ENCODE results near the gene MPC1.
"Not testable (repeated sequence)": the region's sequence is repeated elsewhere in the genome, so short reads cannot be mapped to it uniquely, and the experiment has no call there.

Gene MPC1

GRCh38 chr6:166379103-166379586 is 3.6 kb downstream of the MPC1 start:
- no peak for DNase-seq

DNA sequence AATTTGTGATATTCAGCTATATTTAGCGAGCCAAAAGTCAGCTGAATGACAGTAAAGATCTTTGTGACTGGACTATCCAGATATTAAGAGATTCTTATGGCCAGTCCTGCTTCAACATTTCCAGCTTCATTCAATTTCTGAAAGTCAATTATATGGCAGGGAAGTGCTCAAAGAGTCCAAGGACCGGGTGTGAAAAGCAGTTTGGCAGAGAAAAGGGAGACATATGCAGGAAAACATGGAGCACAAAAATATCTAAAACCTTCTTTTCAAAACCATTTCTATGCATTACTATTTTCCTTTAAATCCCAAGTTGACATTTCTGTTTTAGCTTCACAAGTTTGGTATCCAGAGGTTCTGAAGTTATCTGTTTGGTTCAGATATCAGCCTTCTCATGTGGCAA is 5.0 kb downstream of the MPC1 start:
- no peak for DNase-seq

DNA sequence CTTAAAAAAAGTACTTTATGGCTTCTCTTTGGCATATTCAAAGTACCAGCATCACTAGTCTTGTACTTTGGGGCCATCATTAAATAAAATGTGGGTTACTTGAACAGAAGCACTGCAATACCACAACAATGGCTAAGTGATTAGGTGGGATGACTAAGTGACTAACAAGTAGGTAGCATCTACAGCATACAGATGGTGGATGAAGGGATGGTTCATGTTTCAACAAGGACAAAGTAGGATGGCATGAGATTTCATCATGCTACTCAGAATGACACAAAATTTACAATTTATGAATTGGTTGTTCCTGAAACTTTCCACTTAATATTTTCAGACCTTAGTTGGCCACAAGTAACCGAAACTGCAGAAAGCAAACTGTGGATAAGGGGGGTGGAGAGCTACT is 7.7 kb downstream of the MPC1 start:
- no peak for DNase-seq

DNA sequence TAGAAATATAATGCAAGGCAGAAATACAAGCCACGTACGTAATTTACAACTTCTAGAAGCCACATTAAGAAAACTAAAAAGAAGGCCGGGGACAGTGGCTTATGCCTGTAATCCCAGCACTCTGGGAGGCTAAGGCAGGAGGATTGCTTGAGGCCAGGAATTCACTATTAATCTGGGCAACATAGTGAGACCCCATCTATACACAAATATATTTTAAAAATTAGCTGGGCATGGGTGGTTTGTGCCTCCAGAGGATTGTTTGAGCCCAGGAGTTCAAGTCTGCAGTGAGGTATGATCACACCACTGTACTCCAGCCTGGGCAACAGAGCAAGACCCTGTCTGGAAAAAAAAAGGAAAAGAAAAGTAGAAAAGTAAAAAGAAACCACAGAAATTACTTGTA is 12.3 kb downstream of the MPC1 start:
- DNase-seq = no peak

DNA sequence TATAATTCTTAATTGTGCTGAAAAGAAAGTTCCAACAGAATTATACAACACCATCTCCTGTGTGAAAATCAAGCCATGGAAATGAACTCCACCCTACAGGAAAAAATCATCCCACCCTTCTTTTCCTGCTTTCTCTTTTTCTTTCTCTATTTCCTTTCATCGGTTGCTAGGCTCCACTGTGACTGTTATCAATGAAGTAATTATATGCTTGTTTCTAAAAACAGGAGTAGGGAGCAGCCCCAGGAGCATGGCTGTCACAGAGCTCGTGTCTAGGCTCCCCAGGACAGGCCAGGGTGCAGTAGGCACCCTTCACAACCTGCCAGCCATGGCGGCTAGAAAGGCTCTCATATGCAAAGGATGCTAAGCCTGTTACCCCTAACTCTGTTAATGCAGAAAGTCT is 13.0 kb downstream of the MPC1 start:
- DNase-seq = no peak

DNA sequence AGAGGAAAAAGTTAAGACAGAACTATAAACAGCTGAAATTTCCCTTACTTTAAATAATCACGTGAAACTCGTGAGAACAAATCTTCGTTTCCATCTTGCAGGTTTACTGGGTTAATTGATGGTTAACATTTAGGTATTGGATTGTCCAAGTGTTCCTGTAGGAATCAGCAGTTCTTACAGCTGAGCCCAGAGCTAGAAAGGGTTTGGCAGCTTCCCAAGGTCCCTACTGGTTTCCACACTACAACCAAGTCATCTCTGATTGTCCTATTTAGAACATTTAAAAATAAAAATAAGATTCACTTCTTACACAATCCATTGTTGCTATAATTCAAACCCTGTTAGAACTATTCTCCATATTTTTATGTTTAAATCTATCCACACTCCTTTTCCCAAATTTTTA is 15.8 kb downstream of the MPC1 start:
- no peak for DNase-seq

GRCh38 chr6:166365806-166366205 is 16.9 kb downstream of the MPC1 start:
- no peak for DNase-seq

DNA sequence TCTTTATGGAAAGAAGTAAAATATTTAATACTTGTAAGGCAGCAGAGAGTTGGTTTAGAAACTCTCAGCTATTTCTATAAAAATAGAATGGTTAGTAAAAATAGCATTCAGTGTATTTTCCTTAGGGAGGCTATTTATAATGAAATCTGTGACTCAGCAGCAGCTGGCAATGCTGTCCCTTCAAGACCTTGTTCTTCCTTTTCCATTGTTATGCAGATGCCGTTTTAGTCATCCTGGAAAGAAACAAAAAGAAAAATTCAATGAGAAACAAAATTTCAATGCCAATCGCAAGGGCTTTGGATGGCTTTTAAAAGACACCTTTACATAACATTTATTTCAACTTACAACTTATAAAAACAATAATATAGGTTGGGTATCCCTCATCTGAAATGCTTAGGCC is 17.5 kb downstream of the MPC1 start:
- no peak for DNase-seq

DNA sequence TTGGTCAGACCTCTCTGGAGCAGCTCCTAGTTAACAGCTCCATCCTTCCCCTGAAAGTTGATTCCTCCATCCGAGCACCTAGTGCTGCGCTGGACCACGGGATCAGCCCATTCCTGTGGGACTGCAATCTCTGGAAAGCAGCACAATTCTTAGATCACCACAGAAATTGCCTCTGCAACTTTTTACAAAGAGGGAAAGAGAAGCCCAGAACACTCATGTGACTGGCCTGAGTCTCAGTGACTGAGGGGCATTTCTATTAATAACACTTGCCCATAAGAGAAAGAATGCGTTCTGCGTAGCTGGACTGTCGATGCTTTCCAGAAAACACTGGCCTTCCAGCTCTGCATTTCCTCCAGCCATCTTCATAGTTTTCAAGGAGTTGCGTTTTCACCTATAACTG is 18.3 kb downstream of the MPC1 start:
- no peak for DNase-seq

DNA sequence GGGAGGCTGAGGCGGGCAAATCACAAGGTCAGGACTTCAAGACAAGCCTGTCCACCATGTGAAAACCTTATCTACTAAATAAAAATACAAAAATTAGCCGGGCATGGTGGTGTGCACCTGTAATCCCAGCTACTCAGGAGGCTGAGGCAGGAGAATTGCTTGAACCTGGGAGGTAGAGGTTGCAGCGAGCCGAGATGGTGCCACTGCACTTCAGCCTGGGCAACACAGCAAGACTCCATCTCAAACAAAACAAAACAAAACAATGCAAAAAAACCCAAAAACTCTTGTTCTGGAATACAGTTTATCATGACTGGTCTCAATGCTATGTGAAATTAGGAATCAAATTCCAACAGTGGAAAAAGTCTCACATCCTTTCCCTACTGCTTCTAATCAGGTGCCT is 20.3 kb downstream of the MPC1 start:
- DNase-seq = not testable (repeated sequence)

DNA sequence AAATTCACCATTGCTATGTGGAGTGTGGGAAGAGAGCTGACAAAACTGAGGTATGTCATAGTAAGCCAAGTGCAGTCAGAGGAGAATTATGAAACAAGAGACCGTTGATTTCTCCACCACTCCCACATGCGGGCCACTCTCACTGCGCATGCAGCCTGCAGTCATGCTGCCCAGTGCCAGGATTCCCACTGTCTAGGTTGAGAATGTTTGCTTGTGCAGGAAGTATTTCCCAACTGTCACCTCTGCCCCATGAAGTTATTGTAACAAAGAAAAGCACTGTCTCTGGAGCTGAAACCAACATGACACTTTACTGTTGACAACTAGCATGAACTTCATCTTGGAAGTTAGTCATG is 21.7 kb downstream of the MPC1 start:
- DNase-seq = no peak

DNA sequence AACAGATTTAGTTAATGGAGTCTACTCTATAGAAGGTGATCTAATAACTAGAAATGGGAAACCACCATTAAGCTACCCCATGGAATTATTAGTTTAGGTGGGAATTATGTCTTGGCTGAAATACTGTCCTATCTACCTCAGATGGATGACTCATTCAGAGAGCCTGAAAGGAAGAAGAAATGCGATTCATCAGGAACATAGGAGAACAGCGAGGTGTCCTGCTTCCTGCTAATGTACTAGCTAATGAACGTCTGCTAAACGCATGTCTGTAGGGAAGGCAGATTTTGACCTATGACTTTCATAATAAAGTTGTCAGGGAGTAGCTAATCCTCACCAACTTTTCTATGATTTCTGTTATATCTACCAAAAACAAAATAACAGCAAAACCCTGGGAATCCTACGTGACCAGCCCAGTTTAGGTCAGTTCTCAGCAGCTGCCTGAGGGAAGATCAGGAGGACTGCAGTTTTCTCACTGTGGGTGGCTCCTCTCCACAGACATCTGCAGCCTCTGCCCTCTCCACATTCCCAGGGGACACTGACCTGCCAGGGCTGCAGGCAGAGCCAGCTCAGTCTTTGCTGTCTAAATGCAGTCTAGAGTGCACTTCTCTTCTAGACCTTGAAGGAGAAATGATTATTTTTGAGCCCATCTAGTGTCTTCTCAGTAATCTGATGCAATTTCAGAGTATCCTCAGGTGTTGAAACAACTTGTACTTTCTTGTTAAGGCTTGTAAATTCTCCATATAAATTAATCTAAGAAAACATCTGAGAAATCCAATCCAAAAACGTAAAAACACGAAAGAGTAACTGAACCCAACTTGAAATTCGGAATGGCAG is 22.3 kb downstream of the MPC1 start:
- no peak for DNase-seq

DNA sequence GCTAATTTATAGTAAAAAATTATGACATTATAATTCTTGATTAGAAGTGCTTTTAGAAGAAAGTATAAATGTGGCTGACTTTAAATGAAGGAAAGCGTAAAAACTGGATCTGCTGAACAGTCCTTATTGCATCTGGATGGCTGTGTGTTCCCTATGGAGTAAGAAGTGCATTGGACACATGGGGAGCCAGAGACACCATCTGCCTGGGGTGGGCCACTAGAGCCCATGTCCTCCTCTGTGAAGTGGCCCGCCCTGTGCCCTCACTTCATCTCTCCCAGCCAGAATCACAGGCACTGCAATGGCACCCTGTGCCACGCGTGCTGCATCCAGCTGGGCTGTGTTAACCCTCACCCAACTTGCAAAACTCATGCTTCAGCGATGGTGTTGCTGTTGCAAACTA is 27.2 kb downstream of the MPC1 start:
- no peak for DNase-seq

- DNase-seq = no peak
These were observed 27.8 kb downstream of the MPC1 start for GRCh38 chr6:166354965-166355364.

GRCh38 chr6:166354143-166354542 is 28.6 kb downstream of the MPC1 start:
- no peak for DNase-seq

- DNase-seq = no peak
These were observed 29.2 kb downstream of the MPC1 start for GRCh38 chr6:166353507-166353906.

DNA sequence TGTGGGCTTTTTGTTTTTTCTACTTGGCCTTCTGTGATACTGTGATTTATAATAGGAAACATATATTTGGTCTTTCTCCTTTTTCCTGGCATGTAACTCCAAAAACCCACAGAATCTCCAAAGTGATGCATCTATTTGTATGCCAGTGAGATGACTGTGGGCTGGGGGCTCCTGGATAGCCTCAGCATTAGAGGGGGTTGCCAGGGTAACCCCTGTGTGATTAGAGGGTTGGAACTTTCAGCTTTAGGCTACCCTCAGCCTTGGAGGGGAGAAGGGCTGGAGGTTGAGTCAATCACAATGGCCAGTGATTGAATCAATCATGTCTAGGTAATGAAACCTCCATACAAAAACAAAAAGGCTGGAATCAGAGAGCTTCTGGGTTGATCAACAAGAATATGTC is 29.8 kb downstream of the MPC1 start:
- no peak for DNase-seq

DNA sequence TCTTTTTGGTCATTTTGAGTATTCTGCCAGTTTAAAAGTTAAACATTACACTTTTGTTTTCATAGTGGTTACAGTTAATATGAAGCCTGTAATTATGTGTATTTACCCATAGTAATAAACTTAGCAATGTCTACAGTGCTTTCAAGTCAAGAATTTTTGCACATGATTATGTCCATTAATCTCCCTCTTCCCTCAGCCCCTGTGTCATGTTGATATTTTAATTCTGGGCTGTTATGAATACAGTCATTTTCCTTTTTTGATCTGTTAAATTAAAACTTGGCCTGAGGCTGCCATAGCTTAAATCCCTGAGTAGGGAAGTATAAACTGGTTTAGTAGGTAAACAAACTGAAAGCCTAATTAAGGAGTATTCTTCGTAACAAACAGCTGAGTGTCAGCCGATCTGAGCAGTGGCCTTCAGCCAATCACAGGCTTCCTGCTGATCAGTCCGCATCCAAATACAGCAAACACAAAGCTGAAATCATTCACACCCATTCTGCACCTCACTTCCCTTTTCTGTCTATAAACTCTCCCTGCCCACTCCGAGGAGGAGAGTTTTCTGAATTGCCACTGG is 30.9 kb downstream of the MPC1 start:
- DNase-seq = no peak

- no peak for DNase-seq
These were observed 34.3 kb downstream of the MPC1 start for GRCh38 chr6:166348305-166348949.

DNA sequence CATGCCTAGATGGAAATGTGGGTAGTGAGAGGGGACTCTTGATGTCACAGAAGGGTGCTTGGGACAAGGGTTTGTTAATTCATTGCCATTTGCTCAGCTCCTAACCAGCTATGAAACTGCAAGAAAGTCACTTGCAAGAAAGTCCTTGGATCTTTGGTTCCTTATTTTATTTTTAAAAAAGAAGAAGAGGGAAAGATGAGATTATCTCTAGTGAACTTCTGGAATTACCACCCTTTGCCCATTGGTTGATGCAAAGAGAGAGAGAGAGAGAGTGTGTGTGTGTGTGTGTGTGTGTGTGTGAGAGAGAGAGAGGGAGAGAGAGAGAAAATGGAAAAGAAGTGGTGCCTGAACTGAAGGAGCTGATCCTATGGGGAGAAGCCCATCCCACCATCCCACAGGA is 35.8 kb downstream of the MPC1 start:
- DNase-seq = no peak

DNA sequence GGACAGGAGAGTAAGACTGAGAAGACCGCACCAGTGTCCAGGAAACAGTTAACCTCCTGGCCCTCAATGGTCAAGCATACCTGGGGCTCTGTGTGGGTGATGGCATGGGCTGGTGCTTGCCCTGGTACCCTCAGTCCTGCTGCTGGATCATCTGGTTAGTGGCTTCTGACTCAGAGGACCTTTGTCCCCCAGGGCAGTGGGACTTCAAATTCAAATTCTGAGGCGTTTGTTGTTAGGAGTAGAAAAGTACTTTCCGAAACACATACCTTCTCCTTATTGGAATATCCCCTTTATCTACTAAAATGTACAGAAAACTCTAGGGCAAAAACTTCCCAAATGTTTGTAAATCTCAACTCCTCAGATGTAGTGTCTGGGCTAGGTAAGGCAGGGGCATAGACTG is 36.3 kb downstream of the MPC1 start:
- no peak for DNase-seq

DNA sequence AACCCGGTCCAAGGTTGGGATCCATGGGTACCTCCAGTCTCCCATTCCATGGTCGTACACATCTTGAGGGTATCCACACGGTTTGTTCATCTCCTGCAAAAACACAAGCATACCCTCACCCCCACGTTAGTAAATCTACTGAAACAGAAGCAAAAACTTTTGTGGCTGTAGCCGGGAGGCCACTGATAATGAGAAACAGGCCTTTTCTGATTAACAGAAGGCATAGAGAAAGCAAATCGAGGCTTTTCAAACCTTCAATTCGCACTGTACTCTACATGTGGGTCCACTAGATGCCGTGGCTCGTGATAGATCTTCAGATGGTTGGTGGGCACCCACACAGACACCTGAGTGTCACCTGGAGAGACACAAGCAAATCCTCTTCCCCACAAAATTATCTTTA is 37.1 kb downstream of the MPC1 start:
- not testable (repeated sequence) for DNase-seq

DNA sequence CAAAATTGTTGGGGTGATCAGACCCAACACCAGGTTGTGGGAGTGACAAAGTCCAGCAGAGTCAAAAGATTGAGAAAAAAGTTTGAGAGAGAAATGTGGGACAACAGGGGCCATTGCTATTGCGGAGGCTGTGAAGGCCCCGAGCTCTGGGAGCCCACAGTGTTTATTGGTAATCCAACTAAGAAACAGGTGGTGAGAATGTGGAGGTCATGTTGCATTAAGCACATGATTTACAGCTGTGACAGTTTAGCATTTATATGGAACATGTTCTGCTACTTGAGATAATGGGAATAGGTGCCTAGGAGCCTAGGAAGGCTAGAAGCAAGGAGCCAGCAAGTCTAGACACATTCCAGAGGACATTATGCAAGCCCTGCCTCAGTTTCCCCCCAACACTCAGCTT is 37.8 kb downstream of the MPC1 start:
- not testable (repeated sequence) for DNase-seq

- no peak for DNase-seq
These were observed 38.5 kb downstream of the MPC1 start for GRCh38 chr6:166344240-166344639.

- no peak for DNase-seq
These were observed 39.6 kb downstream of the MPC1 start for GRCh38 chr6:166343150-166343487.

All from NCI-H1092 (cell line).